Adipose tissue (tissue), 3 donors: ENCODE measurements around the gene LMNA. TPM values are rescaled to one million over a fixed set of nuclear protein-coding genes. Genes with fewer than 3 reads are reported as not detected.

Source experiments
- H3K27ac ChIP-seq: one replicate; pipeline ENCODE4 v1.5.1; 2013; ENCODE audit warnings: low read depth, low read length
- WGBS, 3 donors: extraction: QIAGEN DNeasy Blood & Tissue Kit; methylation state at CpG; one replicate each; pipeline ENCODE4 v1.1.7; 2013; 5-methylcytosine and 5-hydroxymethylcytosine counted together
- polyA plus RNA-seq, 3 donors: library from polyadenylated mRNA; stranded (reverse); fragments of 200-250 nt; gene quantifications; one replicate each; pipeline ENCODE4 v1.2.3, GENCODE V29; 2013
- donor health status: healthy with polysubstance abuse.
- donor health status: Bipolar disorder and iron deficiency.
- donor health status: healthy.

Gene LMNA
- polyA plus RNA-seq, 3 donors = 58.6 to 543 (median 239) TPM

- 18 to 66% (median 26%) methylated on average over 14 to 15 of the region's 15 CpGs for WGBS, 3 donors
- peak overlapping the region; percentile 88 for H3K27ac ChIP-seq
Measured at GRCh38 chr1:156126630-156127534, 12.4 kb downstream of the LMNA start.

- 30 to 64% (median 41%) methylated on average over 2 of the region's 2 CpGs for WGBS, 3 donors
- peak overlapping the region; percentile 30 for H3K27ac ChIP-seq
Measured at GRCh38 chr1:156128308-156128653, 13.8 kb downstream of the LMNA start.

- H3K27ac ChIP-seq = peak overlapping the region; percentile 56
- 27 to 36% (median 33%) methylated on average over 8 of the region's 8 CpGs for WGBS, 3 donors
Measured at GRCh38 chr1:156128654-156129597, 14.4 kb downstream of the LMNA start.

- 32 to 37% (median 37%) methylated on average over 7 of the region's 7 CpGs for WGBS, 3 donors
- H3K27ac ChIP-seq = peak overlapping the region; percentile 56
Measured at GRCh38 chr1:156129687-156130577, 15.4 kb downstream of the LMNA start.

GRCh38 chr1:156130578-156130942 lies 16.0 kb downstream of the LMNA start:
- H3K27ac ChIP-seq = no peak overlapping the region
- WGBS, 3 donors = 75 to 81% (median 78%) methylated on average over 6 of the region's 6 CpGs

- H3K27ac ChIP-seq = no peak overlapping the region
Measured at GRCh38 chr1:156134716-156135435, 20.4 kb downstream of the LMNA start.

GRCh38 chr1:156135930-156136871 lies 21.7 kb downstream of the LMNA start:
- WGBS, 3 donors = 89 to 95% (median 91%) methylated on average over 30 to 34 of the region's 34 CpGs
- H3K27ac ChIP-seq = no peak overlapping the region

More at GRCh38 chr1:156134716-156135435, 20.4 kb downstream of the LMNA start:
- 87 to 88% (median 88%) methylated on average over 18 of the region's 18 CpGs for WGBS, 3 donors

- no peak overlapping the region for H3K27ac ChIP-seq
- WGBS, 3 donors = 75 to 87% (median 81%) methylated on average over 12 of the region's 12 CpGs
Measured at GRCh38 chr1:156136970-156137483, 22.5 kb downstream of the LMNA start.

- no peak overlapping the region for H3K27ac ChIP-seq
- WGBS, 3 donors = 90 to 94% (median 93%) methylated on average over 22 of the region's 22 CpGs
Measured at GRCh38 chr1:156138458-156138867, 24.0 kb downstream of the LMNA start.

- whole genome bisulfite sequencing, 3 donors = 54 to 67% (median 57%) methylated on average over 20 of the region's 20 CpGs
- no peak overlapping the region for H3K27ac ChIP-seq
Measured at GRCh38 chr1:156140879-156141707, 26.6 kb downstream of the LMNA start.

- H3K27ac ChIP-seq = no peak overlapping the region
- 50 to 68% (median 56%) methylated on average over 11 of the region's 11 CpGs for WGBS, 3 donors
Measured at GRCh38 chr1:156143765-156144489, 29.4 kb downstream of the LMNA start.

GRCh38 chr1:156144742-156145141 lies 30.2 kb downstream of the LMNA start:
- 53 to 70% (median 70%) methylated on average over 5 of the region's 5 CpGs for WGBS, 3 donors
- no peak overlapping the region for H3K27ac ChIP-seq

GRCh38 chr1:156145650-156146019 lies 31.1 kb downstream of the LMNA start:
- no peak overlapping the region for H3K27ac ChIP-seq
- WGBS, 3 donors = 52 to 73% (median 73%) methylated on average over 2 of the region's 2 CpGs

- WGBS, 3 donors = 11 to 18% (median 14%) methylated on average over 13 of the region's 13 CpGs
Measured at GRCh38 chr1:156146020-156146768, 31.7 kb downstream of the LMNA start.

More at GRCh38 chr1:156146020-156146768, 31.7 kb downstream of the LMNA start:
- H3K27ac ChIP-seq = no peak overlapping the region
